Iris pigment epithelial cell (primary cell): ENCODE results near the gene DENND4A.
"Not testable (repeated sequence)": the region's sequence is repeated elsewhere in the genome, so short reads cannot be mapped to it uniquely, and the experiment has no call there.

Source experiments
- DNase-seq: peaks from one replicate; pipeline ENCODE4 v3.0.0-alpha.2; 2011; ENCODE audit warnings: low read depth

Gene DENND4A

GRCh38 chr15:65632780-65633375 lies 159.2 kb downstream of the DENND4A start:
- no peak for DNase-seq

- DNase-seq, result no peak
Observed at GRCh38 chr15:65631503-65631902, 160.6 kb downstream of the DENND4A start.

- DNase-seq, result no peak
Observed at GRCh38 chr15:65630760-65631159, 161.3 kb downstream of the DENND4A start.

GRCh38 chr15:65629548-65629947 lies 162.5 kb downstream of the DENND4A start:
- no peak for DNase-seq

- DNase-seq, result no peak
Observed at GRCh38 chr15:65626856-65627255, 165.2 kb downstream of the DENND4A start.

GRCh38 chr15:65623103-65623502 lies 169.0 kb downstream of the DENND4A start:
- no peak for DNase-seq

- no peak for DNase-seq
Observed at GRCh38 chr15:65621638-65622037, 170.5 kb downstream of the DENND4A start, which contains the start of gene SLC24A1. TSS of gene SLC24A1 (plus strand) at chr15:65621938. CDS start at chr15:65624081, 2,143 bp downstream.

- no peak for DNase-seq
Observed at GRCh38 chr15:65620833-65621232, 171.3 kb downstream of the DENND4A start.

- DNase-seq, result no peak
Observed at GRCh38 chr15:65619626-65620290, 172.3 kb downstream of the DENND4A start.

GRCh38 chr15:65618560-65619109 lies 173.5 kb downstream of the DENND4A start:
- DNase-seq, result no peak

GRCh38 chr15:65615887-65616286 lies 176.2 kb downstream of the DENND4A start:
- not testable (repeated sequence) for DNase-seq

GRCh38 chr15:65612949-65613744 lies 178.9 kb downstream of the DENND4A start:
- no peak for DNase-seq

- DNase-seq, result peak; percentile 26
Observed at GRCh38 chr15:65612616-65612946, 179.5 kb downstream of the DENND4A start.

- DNase-seq, result no peak
Observed at GRCh38 chr15:65611888-65612615, 180.0 kb downstream of the DENND4A start.

- DNase-seq, result peak; percentile 98
Observed at GRCh38 chr15:65610871-65611718, 181.0 kb downstream of the DENND4A start, which contains the start of gene INTS14. TSS of gene INTS14 (minus strand) at chr15:65611131. CDS start at chr15:65607380, 3,751 bp downstream.
